ENCODE measurements around the gene LRP8.

The LRP8 gene

DNA sequence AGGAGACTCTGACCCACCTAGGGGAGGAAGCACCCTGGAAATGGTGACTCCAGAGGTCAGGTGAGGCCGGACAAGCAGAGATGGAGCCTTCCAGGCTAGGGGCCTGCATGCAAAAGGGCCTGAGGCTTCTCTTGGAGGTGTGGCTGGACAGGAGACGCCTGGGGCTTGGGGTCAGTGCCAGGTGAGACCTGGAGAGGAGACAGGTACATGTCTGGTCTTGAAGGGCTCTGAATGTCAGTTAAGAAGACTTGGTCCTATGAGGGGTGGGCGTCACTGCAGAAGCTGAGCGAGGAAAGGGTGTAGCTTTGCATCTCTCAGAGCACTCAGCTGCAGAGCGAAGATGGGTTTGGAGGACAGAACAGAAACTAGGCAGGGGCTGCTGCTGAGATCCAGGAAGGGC is 14.3 kb downstream of the LRP8 start:
- H3K27ac ChIP-seq (ENCODE audit: low read depth, low read length, severe bottlenecking) = no peak overlapping the region
- WGBS, 2 experiments (ENCODE audit: insufficient coverage in 2 of 2) = 98 to 100% methylated on average over 4 to 5 of the region's 5 CpGs
- peaks cover 53% of the 10 kb centered on the region for H3K36me3 ChIP-seq (ENCODE audit: control insufficient read depth, insufficient read depth, low read length)
- peaks cover 3% of the 10 kb centered on the region for H3K4me1 ChIP-seq (ENCODE audit: control insufficient read depth, insufficient read depth, low read length, poor library complexity, severe bottlenecking)
- H3K4me3 ChIP-seq (ENCODE audit: extremely low read depth, insufficient read depth, low read length, poor library complexity, severe bottlenecking) = no peak overlapping the region
- no peaks in the 10 kb centered on the region for H3K9me3 ChIP-seq (ENCODE audit: control insufficient read depth, low read length)

DNA sequence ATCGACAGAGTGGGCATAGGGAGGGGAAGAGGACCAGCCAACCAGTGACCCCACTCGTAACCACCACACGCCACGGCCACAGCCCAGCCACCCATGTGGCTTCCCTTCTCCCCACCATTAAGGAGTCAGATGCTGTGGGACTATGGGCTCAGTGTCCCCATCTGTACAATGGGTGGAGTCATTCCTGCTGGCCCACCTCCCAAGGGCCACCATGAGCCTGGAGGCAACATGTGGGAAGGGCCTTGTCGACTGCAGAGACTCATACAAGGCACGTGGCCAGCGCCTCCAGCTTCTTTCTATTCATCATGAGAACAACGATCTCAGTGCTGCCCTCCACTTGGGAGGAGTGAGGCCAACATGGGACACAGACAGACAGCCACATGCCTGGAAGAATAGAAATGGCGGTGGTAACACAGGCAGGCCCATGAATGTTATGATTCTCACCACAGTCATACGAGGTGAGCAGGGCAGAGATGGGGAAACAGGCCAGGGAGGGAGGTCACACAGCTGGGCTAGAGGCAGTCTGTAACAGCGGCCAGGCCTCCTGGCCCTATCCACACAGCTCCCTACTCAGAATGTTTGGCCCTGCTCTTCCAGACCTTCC is 16.1 kb downstream of the LRP8 start:
- Histone ChIP-seq H3K4me1 (ENCODE audit: control insufficient read depth, insufficient read depth, low read length, poor library complexity, severe bottlenecking) (peaks cover 4% of the 10 kb centered on the region), H3K4me3 (ENCODE audit: extremely low read depth, insufficient read depth, low read length, poor library complexity, severe bottlenecking) (no peak overlapping the region), H3K27ac (ENCODE audit: low read depth, low read length, severe bottlenecking) (no peak overlapping the region), H3K36me3 (ENCODE audit: control insufficient read depth, insufficient read depth, low read length) (peaks cover 42% of the 10 kb centered on the region), H3K9me3 (ENCODE audit: control insufficient read depth, low read length) (no peaks in the 10 kb centered on the region)
- WGBS, 2 experiments (ENCODE audit: insufficient coverage in 2 of 2) = 91 to 97% methylated on average over 7 to 9 of the region's 11 CpGs

DNA sequence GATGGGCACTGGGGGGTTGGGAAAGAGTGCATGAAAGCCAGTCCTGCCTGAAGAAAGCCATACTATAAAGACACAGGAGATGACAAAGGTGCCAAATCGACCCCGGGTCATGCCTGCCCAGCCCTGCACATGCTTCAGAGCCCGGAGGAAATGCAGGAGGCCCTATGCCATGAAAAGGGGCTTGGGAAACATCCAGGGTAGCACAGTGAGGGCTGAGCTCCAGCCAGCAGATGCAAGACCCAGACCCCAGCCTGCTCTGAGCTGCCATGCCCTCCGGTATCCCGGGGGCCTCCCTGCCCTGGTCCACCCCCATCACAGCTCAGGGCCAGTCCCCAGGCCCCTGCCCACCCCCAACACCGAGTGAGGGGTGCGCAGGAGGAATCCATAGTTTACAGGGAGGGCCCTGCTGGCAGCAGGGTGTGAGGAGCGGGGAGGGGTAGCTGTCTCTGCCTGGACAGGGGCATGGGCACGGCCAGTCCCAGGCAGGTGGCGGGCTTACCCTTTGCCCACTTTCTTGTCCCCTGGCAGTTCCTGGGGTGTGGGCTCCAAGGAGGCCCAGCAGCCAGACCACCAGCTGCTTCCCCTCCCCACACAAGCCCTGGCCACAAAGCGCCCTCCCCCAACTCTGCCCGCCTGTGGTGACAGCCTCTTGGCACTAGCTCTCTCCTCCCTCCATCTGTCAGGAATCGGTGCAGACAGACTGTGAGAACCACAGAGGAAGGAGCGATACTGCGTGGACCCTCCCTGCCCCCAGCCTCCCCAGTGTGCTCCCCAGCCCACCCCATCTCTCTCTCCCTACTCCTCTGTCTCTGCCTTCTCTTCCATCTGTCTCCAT is 16.8 kb downstream of the LRP8 start:
- H3K36me3 ChIP-seq (ENCODE audit: control insufficient read depth, insufficient read depth, low read length) = peaks cover 42% of the 10 kb centered on the region
- H3K27ac ChIP-seq (ENCODE audit: low read depth, low read length, severe bottlenecking) = no peak overlapping the region
- WGBS, 2 experiments (ENCODE audit: insufficient coverage in 2 of 2) = 82 to 84% methylated on average over 5 to 9 of the region's 15 CpGs
- H3K4me3 ChIP-seq (ENCODE audit: extremely low read depth, insufficient read depth, low read length, poor library complexity, severe bottlenecking) = no peak overlapping the region
- no peaks in the 10 kb centered on the region for H3K9me3 ChIP-seq (ENCODE audit: control insufficient read depth, low read length)
- H3K4me1 ChIP-seq (ENCODE audit: control insufficient read depth, insufficient read depth, low read length, poor library complexity, severe bottlenecking) = peaks cover 12% of the 10 kb centered on the region

DNA sequence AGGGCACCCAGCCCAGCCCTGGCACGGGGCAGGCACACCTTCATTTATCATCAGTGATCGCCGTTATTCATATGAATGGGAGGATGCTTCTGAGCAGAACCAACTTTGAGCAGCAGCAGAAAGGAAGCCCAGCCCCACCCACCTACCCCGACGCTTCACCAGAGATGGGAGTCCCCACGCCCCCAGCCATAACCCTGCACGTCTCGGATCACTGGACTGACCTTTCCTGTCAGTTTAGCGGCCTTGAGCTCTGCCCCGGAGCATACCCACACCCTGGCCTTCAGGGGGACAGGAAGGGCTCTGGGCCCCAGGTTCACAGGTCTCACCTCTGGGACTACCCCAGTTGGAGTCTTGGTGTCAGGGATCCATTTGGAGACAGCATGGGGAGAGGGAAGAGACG is 18.1 kb downstream of the LRP8 start:
- Histone ChIP-seq H3K27ac (ENCODE audit: low read depth, low read length, severe bottlenecking) (no peak overlapping the region), H3K4me1 (ENCODE audit: control insufficient read depth, insufficient read depth, low read length, poor library complexity, severe bottlenecking) (peaks cover 18% of the 10 kb centered on the region), H3K4me3 (ENCODE audit: extremely low read depth, insufficient read depth, low read length, poor library complexity, severe bottlenecking) (no peak overlapping the region), H3K9me3 (ENCODE audit: control insufficient read depth, low read length) (no peaks in the 10 kb centered on the region), H3K36me3 (ENCODE audit: control insufficient read depth, insufficient read depth, low read length) (peaks cover 37% of the 10 kb centered on the region)
- WGBS, 2 experiments (ENCODE audit: insufficient coverage in 2 of 2) = 94% methylated on average over 6 to 9 of the region's 11 CpGs

DNA sequence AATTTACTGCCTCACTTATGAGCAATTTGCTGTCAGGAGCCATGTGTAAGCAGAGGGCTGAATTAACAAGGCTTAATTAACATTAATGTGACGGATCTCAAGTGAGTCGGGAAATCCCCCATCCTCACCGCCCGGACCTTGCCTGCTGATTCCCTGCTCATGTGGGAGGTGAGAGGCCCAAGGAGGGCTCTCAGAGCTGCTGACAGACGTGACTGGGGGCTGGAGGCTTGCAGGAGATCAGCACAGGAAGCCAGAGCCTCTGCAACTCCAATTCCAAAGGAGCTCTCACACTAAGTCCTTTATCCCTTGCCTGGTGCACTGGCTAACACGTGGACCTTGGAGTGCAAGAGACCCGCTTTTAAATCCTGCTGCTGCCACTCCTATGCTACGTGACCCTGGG is 19.4 kb downstream of the LRP8 start:
- 70 to 84% methylated on average over 6 to 8 of the region's 8 CpGs for WGBS, 2 experiments (ENCODE audit: insufficient coverage in 2 of 2)
- Histone ChIP-seq H3K9me3 (ENCODE audit: control insufficient read depth, low read length) (no peaks in the 10 kb centered on the region), H3K4me3 (ENCODE audit: extremely low read depth, insufficient read depth, low read length, poor library complexity, severe bottlenecking) (no peak overlapping the region), H3K4me1 (ENCODE audit: control insufficient read depth, insufficient read depth, low read length, poor library complexity, severe bottlenecking) (peaks cover 26% of the 10 kb centered on the region), H3K36me3 (ENCODE audit: control insufficient read depth, insufficient read depth, low read length) (peaks cover 26% of the 10 kb centered on the region), H3K27ac (ENCODE audit: low read depth, low read length, severe bottlenecking) (no peak overlapping the region)

DNA sequence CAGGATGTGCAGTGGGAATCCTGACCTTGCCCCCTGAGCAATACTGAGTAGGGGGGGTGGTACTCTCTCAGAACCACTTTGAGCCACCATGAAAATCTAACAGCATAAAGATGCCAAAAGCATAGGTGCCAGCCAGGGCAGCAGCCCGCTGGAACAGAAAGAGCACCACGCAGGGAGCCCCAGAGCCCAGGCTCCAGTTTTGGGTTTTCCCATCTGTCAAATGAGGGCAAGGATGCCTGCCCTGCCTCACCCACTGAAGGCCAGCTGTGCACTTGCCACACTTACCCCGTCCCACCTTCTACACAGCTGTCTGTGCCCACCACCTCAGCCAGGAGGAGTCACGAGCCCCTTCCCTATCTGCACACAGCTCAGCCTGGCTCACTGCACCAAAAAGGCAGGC is 20.8 kb downstream of the LRP8 start:
- Histone ChIP-seq H3K9me3 (ENCODE audit: control insufficient read depth, low read length) (no peaks in the 10 kb centered on the region), H3K4me1 (ENCODE audit: control insufficient read depth, insufficient read depth, low read length, poor library complexity, severe bottlenecking) (peaks cover 26% of the 10 kb centered on the region), H3K4me3 (ENCODE audit: extremely low read depth, insufficient read depth, low read length, poor library complexity, severe bottlenecking) (no peak overlapping the region), H3K36me3 (ENCODE audit: control insufficient read depth, insufficient read depth, low read length) (peaks cover 13% of the 10 kb centered on the region), H3K27ac (ENCODE audit: low read depth, low read length, severe bottlenecking) (no peak overlapping the region)
- WGBS, 2 experiments (ENCODE audit: insufficient coverage in 2 of 2) = 96 to 100% methylated on average over 2 to 4 of the region's 4 CpGs

DNA sequence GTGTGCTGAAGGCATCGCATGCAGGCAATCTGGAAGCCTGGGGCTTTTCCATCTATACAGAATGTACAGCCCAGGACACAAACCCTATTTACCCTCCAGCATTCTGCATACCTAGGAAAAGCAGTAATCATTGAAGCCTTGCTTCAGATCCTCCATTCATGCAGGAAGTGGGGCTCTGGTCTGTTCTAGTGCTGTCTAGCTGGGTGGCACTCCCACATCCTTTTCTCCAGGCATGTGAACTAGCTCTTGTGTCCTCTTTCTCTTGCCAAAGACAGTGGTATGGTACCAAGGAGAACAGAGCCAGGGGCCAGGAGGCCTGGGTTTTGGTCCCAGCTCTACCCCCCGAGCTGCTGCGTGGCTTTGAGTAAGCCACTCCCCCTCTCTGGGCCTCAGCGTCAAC is 21.7 kb downstream of the LRP8 start:
- Histone ChIP-seq H3K4me3 (ENCODE audit: extremely low read depth, insufficient read depth, low read length, poor library complexity, severe bottlenecking) (no peak overlapping the region), H3K27ac (ENCODE audit: low read depth, low read length, severe bottlenecking) (no peak overlapping the region), H3K9me3 (ENCODE audit: control insufficient read depth, low read length) (no peaks in the 10 kb centered on the region), H3K36me3 (ENCODE audit: control insufficient read depth, insufficient read depth, low read length) (peaks cover 12% of the 10 kb centered on the region), H3K4me1 (ENCODE audit: control insufficient read depth, insufficient read depth, low read length, poor library complexity, severe bottlenecking) (peaks cover 26% of the 10 kb centered on the region)
- 88 to 91% methylated on average over 2 to 4 of the region's 4 CpGs for WGBS, 2 experiments (ENCODE audit: insufficient coverage in 2 of 2)

DNA sequence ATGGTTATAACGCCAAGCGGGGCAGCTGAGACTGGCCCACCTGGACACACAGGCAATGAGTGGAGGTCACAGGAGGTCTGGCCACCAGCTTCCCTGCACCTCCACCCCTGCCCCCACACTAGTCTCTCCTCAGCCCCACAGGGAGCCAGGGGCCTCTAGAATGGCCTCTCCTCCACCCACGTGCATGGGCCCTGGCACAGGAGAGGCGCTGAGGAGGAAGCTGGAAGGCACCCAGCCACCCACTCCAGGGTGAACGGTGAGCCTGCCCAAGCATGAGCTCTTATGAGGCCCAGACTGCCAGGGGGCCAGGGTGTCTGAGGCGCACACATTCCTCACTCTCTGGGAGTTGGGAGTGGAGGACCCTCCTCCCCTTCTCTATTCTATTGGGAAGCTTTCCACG is 22.2 kb downstream of the LRP8 start:
- H3K4me1 ChIP-seq (ENCODE audit: control insufficient read depth, insufficient read depth, low read length, poor library complexity, severe bottlenecking) = peaks cover 26% of the 10 kb centered on the region
- H3K36me3 ChIP-seq (ENCODE audit: control insufficient read depth, insufficient read depth, low read length) = peaks cover 11% of the 10 kb centered on the region
- H3K9me3 ChIP-seq (ENCODE audit: control insufficient read depth, low read length) = no peaks in the 10 kb centered on the region
- no peak overlapping the region for H3K27ac ChIP-seq (ENCODE audit: low read depth, low read length, severe bottlenecking)
- H3K4me3 ChIP-seq (ENCODE audit: extremely low read depth, insufficient read depth, low read length, poor library complexity, severe bottlenecking) = no peak overlapping the region
- 78 to 91% methylated on average over 6 of the region's 7 CpGs for WGBS, 2 experiments (ENCODE audit: insufficient coverage in 2 of 2)

DNA sequence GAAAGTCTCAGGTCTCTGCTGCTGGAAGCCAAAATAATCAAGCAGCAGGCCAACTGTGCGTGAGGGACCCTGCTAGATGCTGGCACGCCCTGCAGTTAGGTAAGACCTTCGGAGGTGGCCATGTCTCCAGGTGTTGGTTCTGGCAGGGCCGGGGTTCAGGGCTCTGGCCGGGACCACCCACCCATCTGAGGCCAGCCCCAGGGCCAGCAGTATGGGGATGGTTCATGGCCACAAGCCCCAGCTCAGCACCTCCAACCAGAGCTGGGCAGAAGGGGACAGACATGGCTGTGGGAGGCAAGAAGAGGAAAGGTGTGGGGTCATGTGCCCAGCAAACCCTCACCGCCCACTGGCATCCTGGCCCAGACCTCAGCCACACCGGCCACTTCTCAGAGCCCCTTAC is 23.3 kb downstream of the LRP8 start:
- Histone ChIP-seq H3K4me1 (ENCODE audit: control insufficient read depth, insufficient read depth, low read length, poor library complexity, severe bottlenecking) (peaks cover 26% of the 10 kb centered on the region), H3K9me3 (ENCODE audit: control insufficient read depth, low read length) (no peaks in the 10 kb centered on the region)
- 94 to 97% methylated on average over 4 to 7 of the region's 7 CpGs for WGBS, 2 experiments (ENCODE audit: insufficient coverage in 2 of 2)

DNA sequence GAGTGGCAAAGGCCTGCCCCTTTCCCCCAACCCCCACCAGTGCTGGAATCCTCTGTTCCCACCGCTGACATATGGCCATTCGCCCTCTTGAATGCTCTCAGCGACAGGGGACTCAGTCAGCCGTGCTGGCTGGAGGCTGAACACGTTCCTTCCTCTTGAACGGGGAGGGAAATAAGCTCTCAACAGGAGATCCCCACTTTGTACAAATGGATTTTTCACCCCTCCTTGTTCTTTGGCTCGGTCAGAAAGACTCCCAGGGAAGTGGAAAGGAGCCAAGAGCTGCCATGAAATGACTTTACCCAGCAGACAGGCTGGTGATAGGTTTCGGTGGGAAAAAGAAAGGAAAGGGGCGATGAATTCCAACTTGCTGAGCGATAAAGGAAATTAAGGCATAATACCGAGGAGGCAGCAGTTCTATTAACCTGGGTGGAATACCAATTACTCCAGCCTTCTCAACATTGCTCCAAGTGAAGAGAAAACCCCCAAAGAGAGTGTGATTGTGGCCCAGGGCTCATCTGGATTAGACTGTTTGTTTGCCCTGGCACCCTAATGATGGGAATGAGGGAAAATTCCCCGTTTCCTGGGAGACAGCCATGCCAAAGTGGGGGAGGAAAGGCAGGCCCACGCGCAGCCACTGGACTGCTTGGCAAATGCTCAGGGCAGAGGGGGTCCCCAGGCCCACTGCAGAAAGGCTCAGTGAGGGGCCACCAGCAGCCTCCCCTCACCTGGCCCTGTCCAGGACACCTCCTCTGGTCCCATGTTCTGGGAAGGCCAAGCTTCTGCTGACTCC is 23.9 kb downstream of the LRP8 start:
- 90 to 92% methylated on average over 11 to 12 of the region's 14 CpGs for WGBS, 2 experiments (ENCODE audit: insufficient coverage in 2 of 2)
- Histone ChIP-seq H3K4me3 (ENCODE audit: extremely low read depth, insufficient read depth, low read length, poor library complexity, severe bottlenecking) (no peak overlapping the region), H3K36me3 (ENCODE audit: control insufficient read depth, insufficient read depth, low read length) (peaks cover 11% of the 10 kb centered on the region), H3K4me1 (ENCODE audit: control insufficient read depth, insufficient read depth, low read length, poor library complexity, severe bottlenecking) (peaks cover 28% of the 10 kb centered on the region), H3K27ac (ENCODE audit: low read depth, low read length, severe bottlenecking) (no peak overlapping the region), H3K9me3 (ENCODE audit: control insufficient read depth, low read length) (no peaks in the 10 kb centered on the region)

More for the DNA sequence above, 23.3 kb downstream of the LRP8 start:
- Histone ChIP-seq H3K4me3 (ENCODE audit: extremely low read depth, insufficient read depth, low read length, poor library complexity, severe bottlenecking) (no peak overlapping the region), H3K27ac (ENCODE audit: low read depth, low read length, severe bottlenecking) (no peak overlapping the region), H3K36me3 (ENCODE audit: control insufficient read depth, insufficient read depth, low read length) (peaks cover 11% of the 10 kb centered on the region)

Data from mesodermal cell (in vitro differentiated cells).